SJCRH30 (cell line): ENCODE measurements around the gene GPR142. TPM values are rescaled to one million over a fixed set of nuclear protein-coding genes. Genes with fewer than 3 reads are reported as not detected.
A peak's percentile ranks its signal among the peaks of the same experiment; 100 is the strongest.
"Not testable (repeated sequence)": the region's sequence is repeated elsewhere in the genome, so short reads cannot be mapped to it uniquely, and the experiment has no call there.

Experiments used
- DNase-seq, 2 experiments: peaks; one replicate each; pipeline ENCODE4 v3.0.0-alpha.2; 2015 to 2020
- H3K27ac ChIP-seq: fragments of 250-450 bp; sonication (Bioruptor Pico); 2 replicates; pipeline ENCODE4 v1.5.1; 2020; ENCODE audit warnings: mild to moderate bottlenecking, moderate library complexity
- H3K27me3 ChIP-seq: fragments of 250-450 bp; sonication (Bioruptor Pico); 2 replicates; pipeline ENCODE4 v1.5.1; 2020; ENCODE audit warnings: mild to moderate bottlenecking, moderate library complexity
- H3K36me3 ChIP-seq: fragments of 250-450 bp; sonication (Bioruptor Pico); 2 replicates; pipeline ENCODE4 v1.5.1; 2020; ENCODE audit warnings: mild to moderate bottlenecking, moderate library complexity
- H3K4me1 ChIP-seq: fragments of 250-450 bp; sonication (Bioruptor Pico); 2 replicates; pipeline ENCODE4 v1.5.1; 2020; ENCODE audit warnings: mild to moderate bottlenecking, moderate library complexity
- H3K4me3 ChIP-seq: fragments of 250-450 bp; sonication (Bioruptor Pico); 2 replicates; pipeline ENCODE4 v1.5.1; 2020; ENCODE audit warnings: mild to moderate bottlenecking, moderate library complexity
- H3K9me3 ChIP-seq: fragments of 250-450 bp; sonication (Bioruptor Pico); replicated peaks from 2 replicates; pipeline ENCODE4 v1.5.1; 2020; ENCODE audit warnings: mild to moderate bottlenecking, moderate library complexity
- total RNA-seq: library from RNA; depleted of rRNA; stranded (reverse); fragments of >200 nt; shearing (Covaris generic); gene quantifications from 2 replicates; pipeline ENCODE4 v1.2.3, GENCODE V29; 2014; rRNA removed

Gene GPR142
- total RNA-seq, 1 experiment from 2014 or later, result not detected

DNA sequence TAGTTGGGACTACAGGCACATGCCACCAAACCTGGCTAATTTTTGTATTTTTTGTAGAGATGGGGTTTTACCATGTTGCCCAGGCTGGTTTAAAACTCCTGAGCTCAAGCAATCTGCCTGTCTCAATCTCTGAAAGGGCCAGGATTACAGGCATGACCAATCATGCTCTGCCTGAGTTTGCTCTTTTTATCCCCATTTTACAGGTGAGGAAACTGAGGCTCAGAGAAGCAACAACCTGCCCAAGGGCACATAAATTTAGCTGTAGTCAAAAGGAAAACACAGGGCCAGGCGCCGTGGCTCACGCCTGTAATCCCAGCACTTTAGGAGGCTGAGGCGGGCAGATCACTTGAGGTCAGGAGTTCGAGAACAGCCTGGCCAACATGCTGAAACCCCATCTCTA is 38.0 kb downstream of the GPR142 start:
- not testable (repeated sequence) for H3K9me3 ChIP-seq, H3K27me3 ChIP-seq, DNase-seq, H3K27ac ChIP-seq, H3K4me3 ChIP-seq, H3K36me3 ChIP-seq, H3K4me1 ChIP-seq

DNA sequence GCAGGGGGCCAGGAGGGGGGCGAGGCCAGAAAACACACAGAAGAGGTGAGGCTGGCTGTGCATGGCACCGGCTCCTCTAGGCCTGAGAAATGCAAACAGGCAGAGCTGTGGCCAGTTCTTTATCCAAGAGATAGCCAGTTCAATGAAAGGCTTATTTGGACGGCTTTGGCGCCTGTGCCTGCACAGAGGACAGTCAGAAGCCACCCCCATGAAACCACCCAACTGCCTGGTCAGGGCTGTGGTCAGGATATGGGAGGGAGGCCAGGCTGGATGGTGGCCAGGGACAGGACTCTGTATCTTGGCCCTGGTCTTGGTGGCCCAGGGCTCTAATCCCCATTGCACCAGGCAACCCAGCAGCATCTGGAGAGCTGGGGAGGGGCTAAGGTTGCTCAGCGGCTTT is 40.1 kb downstream of the GPR142 start:
- DNase-seq, result no peak
- H3K4me1 ChIP-seq, result no peaks in the 10 kb centered on the region
- H3K9me3 ChIP-seq, result no peaks in the 10 kb centered on the region
- no peak overlapping the region for H3K4me3 ChIP-seq
- H3K36me3 ChIP-seq, result no peaks in the 10 kb centered on the region; the same call in 1 of the 2 replicates
- no peak overlapping the region for H3K27ac ChIP-seq
- peaks cover 15% of the 10 kb centered on the region for H3K27me3 ChIP-seq

- Histone ChIP-seq H3K27me3 (peaks cover 12% of the 10 kb centered on the region), H3K9me3 (no peaks in the 10 kb centered on the region), H3K36me3 (no peaks in the 10 kb centered on the region; the same call in 1 of the 2 replicates), H3K27ac (no peak overlapping the region), H3K4me1 (no peaks in the 10 kb centered on the region), H3K4me3 (no peak overlapping the region)
- peak; percentile 25 to 31 for DNase-seq
These were observed 41.0 kb downstream of the GPR142 start for GRCh38 chr17:74408262-74408661.

GRCh38 chr17:74408815-74409214 is 41.5 kb downstream of the GPR142 start:
- no peak for DNase-seq
- Histone ChIP-seq H3K4me3 (no peak overlapping the region), H3K27me3 (peaks cover 12% of the 10 kb centered on the region), H3K4me1 (no peaks in the 10 kb centered on the region), H3K27ac (no peak overlapping the region), H3K9me3 (no peaks in the 10 kb centered on the region), H3K36me3 (no peaks in the 10 kb centered on the region; the same call in 1 of the 2 replicates)

DNA sequence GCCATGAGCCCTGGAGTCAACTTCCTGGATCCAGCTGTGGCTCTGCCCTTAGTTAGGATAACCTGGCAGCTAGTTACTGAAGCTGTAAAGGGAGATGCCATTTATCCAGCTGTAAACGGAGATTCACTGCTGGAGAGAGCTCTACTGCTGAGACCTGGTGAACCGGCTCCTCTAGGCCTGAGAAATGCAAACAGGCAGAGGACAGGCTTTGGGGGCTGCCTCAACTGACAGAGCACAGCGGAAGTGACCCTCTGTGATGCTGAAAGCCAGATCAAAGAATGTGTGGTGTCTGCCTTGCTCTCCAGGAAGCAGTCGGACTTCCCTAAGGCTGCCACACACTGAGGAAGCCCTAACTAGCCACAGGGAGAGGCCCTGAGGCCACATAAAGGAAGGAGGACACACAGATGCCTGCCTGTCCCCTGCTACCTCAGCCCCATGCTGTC is 42.7 kb downstream of the GPR142 start:
- no peak overlapping the region for H3K4me3 ChIP-seq
- peaks cover 12% of the 10 kb centered on the region for H3K27me3 ChIP-seq
- no peaks in the 10 kb centered on the region; the same call in 1 of the 2 replicates for H3K36me3 ChIP-seq
- H3K4me1 ChIP-seq, result no peaks in the 10 kb centered on the region
- H3K9me3 ChIP-seq, result no peaks in the 10 kb centered on the region
- no peak overlapping the region for H3K27ac ChIP-seq
- no peak for DNase-seq

DNA sequence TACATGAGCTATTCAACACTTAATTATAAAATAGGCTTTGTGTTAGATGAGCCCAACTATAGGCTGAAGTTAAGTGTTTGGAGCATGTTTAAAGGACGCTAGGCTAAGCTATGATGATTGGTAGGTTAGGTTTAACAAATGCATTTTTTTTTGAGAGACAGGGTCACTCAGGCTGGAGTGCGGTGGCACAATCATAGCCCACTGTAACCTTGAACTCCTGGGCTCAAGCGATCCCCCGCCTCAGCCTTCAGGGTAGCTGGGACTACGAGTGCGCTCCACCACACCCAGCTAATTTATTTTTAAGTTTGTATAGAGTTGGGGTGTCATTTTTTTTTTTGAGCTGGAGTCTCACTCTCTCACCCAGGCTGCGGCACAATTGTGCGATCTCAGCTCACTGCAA is 45.3 kb downstream of the GPR142 start:
- Histone ChIP-seq H3K9me3 (no peaks in the 10 kb centered on the region), H3K27ac (no peak overlapping the region), H3K27me3 (peaks cover 12% of the 10 kb centered on the region), H3K4me3 (no peak overlapping the region), H3K36me3 (no peaks in the 10 kb centered on the region; the same call in 1 of the 2 replicates), H3K4me1 (no peaks in the 10 kb centered on the region)
- DNase-seq, result no peak

GRCh38 chr17:74413491-74413890 is 46.2 kb downstream of the GPR142 start:
- H3K27ac ChIP-seq, result no peak overlapping the region
- H3K36me3 ChIP-seq, result no peaks in the 10 kb centered on the region; the same call in 1 of the 2 replicates
- H3K9me3 ChIP-seq, result no peaks in the 10 kb centered on the region
- H3K4me3 ChIP-seq, result no peak overlapping the region
- no peaks in the 10 kb centered on the region for H3K4me1 ChIP-seq
- peaks cover 12% of the 10 kb centered on the region for H3K27me3 ChIP-seq
- DNase-seq, result no peak

- Histone ChIP-seq H3K27ac (no peak overlapping the region), H3K36me3 (no peaks in the 10 kb centered on the region; the same call in 1 of the 2 replicates), H3K4me1 (no peaks in the 10 kb centered on the region), H3K4me3 (no peak overlapping the region), H3K9me3 (no peaks in the 10 kb centered on the region), H3K27me3 (peaks cover 12% of the 10 kb centered on the region)
- no peak for DNase-seq
These were observed 47.2 kb downstream of the GPR142 start for GRCh38 chr17:74414510-74414909.

- DNase-seq, result no peak
- Histone ChIP-seq H3K27me3 (peaks cover 7% of the 10 kb centered on the region), H3K4me3 (no peak overlapping the region), H3K4me1 (no peaks in the 10 kb centered on the region), H3K27ac (no peak overlapping the region), H3K36me3 (no peaks in the 10 kb centered on the region; the same call in 1 of the 2 replicates), H3K9me3 (no peaks in the 10 kb centered on the region)
These were observed 48.5 kb downstream of the GPR142 start for GRCh38 chr17:74415608-74416396.

GRCh38 chr17:74417178-74418045 is 50.1 kb downstream of the GPR142 start:
- Histone ChIP-seq H3K36me3 (no peaks in the 10 kb centered on the region), H3K27ac (no peak overlapping the region), H3K4me3 (no peak overlapping the region), H3K27me3 (peaks cover 6% of the 10 kb centered on the region), H3K4me1 (no peaks in the 10 kb centered on the region), H3K9me3 (no peaks in the 10 kb centered on the region)
- DNase-seq, result no peak

DNA sequence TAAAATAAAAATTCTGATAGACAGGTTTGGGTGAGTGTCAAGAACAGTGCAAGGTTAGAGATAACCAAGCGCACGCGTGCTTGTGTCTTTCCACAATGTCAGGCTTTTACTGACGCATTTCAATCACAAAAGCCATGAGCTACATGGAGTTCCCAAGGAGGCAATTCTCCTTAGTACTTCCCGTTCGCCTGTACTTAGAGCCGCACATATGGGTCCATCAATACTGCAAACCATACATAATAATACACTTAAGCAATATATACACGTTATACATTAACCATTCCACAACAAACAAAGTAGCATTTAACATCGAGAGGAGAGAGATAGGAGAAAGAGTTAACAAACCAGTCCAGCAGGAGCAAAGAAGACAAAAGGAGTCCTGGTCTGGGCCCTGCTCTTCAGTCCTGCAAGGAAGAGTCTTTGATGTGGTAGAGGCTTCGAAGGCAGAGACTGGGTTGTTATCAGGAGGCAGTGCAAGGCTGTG is 52.7 kb downstream of the GPR142 start:
- Histone ChIP-seq H3K4me3 (no peak overlapping the region), H3K27ac (no peak overlapping the region), H3K36me3 (no peaks in the 10 kb centered on the region), H3K4me1 (no peaks in the 10 kb centered on the region), H3K9me3 (no peaks in the 10 kb centered on the region), H3K27me3 (peaks cover 17% of the 10 kb centered on the region)
- DNase-seq, result no peak

Other genes with a start within 250 kb of the GPR142 start
- gene RPL38, start 163.8 kb upstream of the GPR142 start, total RNA-seq, result 5,758 and 5,854 TPM in 2 replicates
- gene TTYH2, start 153.9 kb upstream of the GPR142 start, total RNA-seq, result 45.8 and 53.0 TPM in 2 replicates
- not detected in 2 replicates for gene DNAI2, start 93.3 kb upstream of the GPR142 start, total RNA-seq
- gene KIF19, start 41.3 kb upstream of the GPR142 start, total RNA-seq, result not detected in 2 replicates
- gene BTBD17, start 5.6 kb upstream of the GPR142 start, total RNA-seq, result not detected in 2 replicates
- not detected in 2 replicates for gene GPRC5C, start 64.6 kb downstream of the GPR142 start, total RNA-seq
- not detected in 2 replicates for gene CD300A, start 99.1 kb downstream of the GPR142 start, total RNA-seq
- not detected in 2 replicates for gene CD300LB, start 164.0 kb downstream of the GPR142 start, total RNA-seq
- gene CD300C, start 178.6 kb downstream of the GPR142 start, total RNA-seq, result not detected in 2 replicates
- not detected in 2 replicates for gene CD300H, start 200.0 kb downstream of the GPR142 start, total RNA-seq
- gene CD300LD, start 224.8 kb downstream of the GPR142 start, total RNA-seq, result not detected in 2 replicates